22Rv1 (cell line): Measurements from ENCODE around the gene ZNF362.

Source experiments
- H3K27ac ChIP-seq: fragments of 450-650 bp; 2 replicates; pipeline ENCODE4 v1.5.1; 2017
- ZFX ChIP-seq: fragments of 450-650 bp; IDR thresholded peaks from 2 replicates; pipeline ENCODE4 v1.6.1; 2017; ENCODE audit warnings: antibody characterized with exemption, borderline replicate concordance
- TF ChIP-seq, protein P1 (sequence below): fragments of 450-650 bp; IDR thresholded peaks from 2 replicates; pipeline ENCODE4 v1.5.1; 2017; ENCODE audit warnings: mild to moderate bottlenecking

ZNF362 gene

GRCh38 chr1:33244809-33245186 is 11.5 kb upstream of the ZNF362 start:
- TF ChIP-seq ZFX: no peak
- TF ChIP-seq, protein P1, sequence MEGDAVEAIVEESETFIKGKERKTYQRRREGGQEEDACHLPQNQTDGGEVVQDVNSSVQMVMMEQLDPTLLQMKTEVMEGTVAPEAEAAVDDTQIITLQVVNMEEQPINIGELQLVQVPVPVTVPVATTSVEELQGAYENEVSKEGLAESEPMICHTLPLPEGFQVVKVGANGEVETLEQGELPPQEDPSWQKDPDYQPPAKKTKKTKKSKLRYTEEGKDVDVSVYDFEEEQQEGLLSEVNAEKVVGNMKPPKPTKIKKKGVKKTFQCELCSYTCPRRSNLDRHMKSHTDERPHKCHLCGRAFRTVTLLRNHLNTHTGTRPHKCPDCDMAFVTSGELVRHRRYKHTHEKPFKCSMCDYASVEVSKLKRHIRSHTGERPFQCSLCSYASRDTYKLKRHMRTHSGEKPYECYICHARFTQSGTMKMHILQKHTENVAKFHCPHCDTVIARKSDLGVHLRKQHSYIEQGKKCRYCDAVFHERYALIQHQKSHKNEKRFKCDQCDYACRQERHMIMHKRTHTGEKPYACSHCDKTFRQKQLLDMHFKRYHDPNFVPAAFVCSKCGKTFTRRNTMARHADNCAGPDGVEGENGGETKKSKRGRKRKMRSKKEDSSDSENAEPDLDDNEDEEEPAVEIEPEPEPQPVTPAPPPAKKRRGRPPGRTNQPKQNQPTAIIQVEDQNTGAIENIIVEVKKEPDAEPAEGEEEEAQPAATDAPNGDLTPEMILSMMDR: no peak
- H3K27ac ChIP-seq: 0 out of 2 replicates have a peak overlapping the region, but pooled peaks have one; percentile 23

- no peak overlapping the region for H3K27ac ChIP-seq
- no peak for TF ChIP-seq ZFX
- TF ChIP-seq, protein P1: no peak
Observed at GRCh38 chr1:33246171-33246570, 10.1 kb upstream of the ZNF362 start.

- TF ChIP-seq ZFX: no peak
- TF ChIP-seq, protein P1: no peak
- H3K27ac ChIP-seq: no peak overlapping the region
Observed at GRCh38 chr1:33247545-33247944, 8.7 kb upstream of the ZNF362 start.

DNA sequence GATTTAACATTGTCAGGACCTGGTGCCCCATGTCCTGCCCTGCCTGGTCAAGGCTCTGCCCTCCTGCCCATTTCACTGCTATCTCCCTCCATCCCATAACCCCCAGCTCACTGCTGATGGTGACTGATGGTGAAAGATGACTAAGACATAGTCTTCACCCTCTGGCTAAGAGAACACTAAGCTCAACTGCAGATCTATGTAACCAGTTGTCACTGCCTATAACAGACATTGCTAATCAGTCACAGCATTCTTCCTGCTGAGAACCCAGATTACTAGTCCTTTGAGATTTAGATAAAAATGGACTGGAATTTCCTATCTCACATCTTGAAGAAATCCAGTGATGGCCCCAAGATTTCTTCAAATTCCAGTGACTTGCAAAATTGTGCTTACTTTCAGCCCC is 8.0 kb upstream of the ZNF362 start:
- TF ChIP-seq ZFX: no peak
- TF ChIP-seq, protein P1: no peak
- no peak overlapping the region for H3K27ac ChIP-seq

- TF ChIP-seq, protein P1: no peak
- no peak for TF ChIP-seq ZFX
- no peak overlapping the region for H3K27ac ChIP-seq
Observed at GRCh38 chr1:33249422-33249821, 6.9 kb upstream of the ZNF362 start.

DNA sequence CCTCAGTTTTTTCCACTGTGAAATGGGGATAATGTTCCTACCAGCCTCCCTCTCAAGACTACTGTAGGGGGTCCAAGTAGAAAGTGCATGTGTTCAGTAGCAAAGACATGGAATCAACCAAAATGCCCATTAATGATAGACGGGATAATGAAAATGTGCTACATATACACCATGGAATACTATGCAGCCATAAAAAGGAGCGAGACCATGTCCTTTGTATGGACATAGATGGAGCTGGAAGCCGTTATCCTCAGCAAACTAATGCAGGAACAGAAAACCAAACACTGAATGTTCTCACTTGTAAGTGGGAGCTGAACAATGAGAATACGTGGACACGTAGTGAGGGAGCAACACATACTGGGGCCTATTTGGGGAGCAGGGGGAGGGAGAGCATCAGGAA is 6.1 kb upstream of the ZNF362 start:
- TF ChIP-seq ZFX: no peak
- no peak overlapping the region for H3K27ac ChIP-seq

- TF ChIP-seq ZFX: no peak
- TF ChIP-seq, protein P1: no peak
- H3K27ac ChIP-seq: no peak overlapping the region
Observed at GRCh38 chr1:33250724-33251123, 5.6 kb upstream of the ZNF362 start.

DNA sequence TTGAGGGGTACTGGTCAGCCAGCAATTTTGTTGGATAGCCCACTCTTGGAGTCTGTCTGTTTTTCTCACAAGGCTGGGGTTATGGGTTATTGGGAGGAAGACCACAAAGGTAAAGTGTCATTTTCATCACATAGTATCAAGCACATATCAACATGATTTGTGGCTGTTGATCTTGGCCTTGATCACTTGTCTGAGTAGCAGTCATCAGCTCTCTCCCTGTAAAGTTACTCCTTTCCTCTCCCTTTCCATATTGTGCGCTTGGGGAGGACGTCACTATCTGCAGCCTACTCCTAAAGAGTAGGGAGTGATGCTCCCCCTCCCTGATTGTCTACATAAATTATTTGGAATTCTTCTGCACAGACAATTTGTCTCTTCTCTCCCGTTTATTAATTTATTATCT is 1.8 kb upstream of the ZNF362 start:
- TF ChIP-seq, protein P1: no peak
- no peak for TF ChIP-seq ZFX
- no peak overlapping the region; the same call in 1 of the 2 replicates for H3K27ac ChIP-seq
